Breast epithelium (tissue), 4 donors: ENCODE results near the gene MARCHF4. TPM values are rescaled to one million over a fixed set of nuclear protein-coding genes. Genes with fewer than 3 reads are reported as not detected.

ENCODE experiments used
- DNase-seq, 2 donors: peaks; one replicate each; pipeline ENCODE4 v3.0.0-alpha.2; 2019; ENCODE audit warnings: low spot score in 2 of 2
- H3K27ac ChIP-seq, 2 donors: fragments of 200-600 bp; sonication (generic) in 1 of 2; one replicate each; pipeline ENCODE4 v1.5.1; 2016 to 2019; ENCODE audit warnings: mild to moderate bottlenecking in 1 of 2
- H3K27me3 ChIP-seq, 2 donors: fragments of 200-600 bp; sonication (generic) in 1 of 2; one replicate each; pipeline versions ENCODE4 v1.5.1 to v1.6.0; 2017 to 2019; ENCODE audit warnings: control low read depth in 1 of 2, mild to moderate bottlenecking in 1 of 2
- H3K36me3 ChIP-seq: fragments of 200-600 bp; one replicate; pipeline ENCODE4 v1.5.1; 2019
- H3K4me1 ChIP-seq, 2 donors: fragments of 200-600 bp; sonication (generic); one replicate each; pipeline ENCODE4 v1.5.1; 2016 to 2019; ENCODE audit warnings: control low read depth in 1 of 2
- H3K4me3 ChIP-seq, 3 donors: fragments of 200-600 bp; sonication (generic); 1 replicate in 2 of 3; 2 replicates in 1 of 3; pipeline ENCODE4 v1.5.1; 2016 to 2019; ENCODE audit warnings: mild to moderate bottlenecking in 3 of 3, moderate library complexity in 2 of 3
- H3K9me3 ChIP-seq, 2 donors: fragments of 200-600 bp; sonication (generic) in 1 of 2; one replicate each; pipeline ENCODE4 v1.5.1; 2016 to 2019; ENCODE audit warnings: control low read depth in 1 of 2
- POLR2A ChIP-seq: fragments of 450-650 bp; IDR thresholded peaks from one replicate; pipeline ENCODE4 v1.6.1; 2016; ENCODE audit warnings: antibody characterized with exemption, mild to moderate bottlenecking, moderate library complexity
- POLR2AphosphoS5 ChIP-seq, 3 donors: sonication (generic); formaldehyde crosslinking; IDR thresholded peaks; one replicate each; pipeline ENCODE4 v1.6.1; 2017; ENCODE audit warnings: antibody characterized with exemption in 3 of 3
- intact Hi-C: fragments of 100-400 bp; cut with DNase I; formaldehyde crosslinking; loops from one replicate; pipeline ENCODE4 v1.15.1; 2023; ENCODE audit warnings: low total_unique reads
- total RNA-seq, 3 donors: library from RNA; depleted of rRNA; stranded (reverse); fragments of >200 nt; gene quantifications; one replicate each; pipeline ENCODE4 v1.1.0, GENCODE V29; 2016
- TF ChIP-seq, protein P1 (sequence below), 3 donors: fragments of 450-650 bp; IDR thresholded peaks; one replicate each; pipeline ENCODE4 v1.5.1; 2016 to 2017; ENCODE audit warnings: antibody characterized with exemption in 3 of 3, mild to moderate bottlenecking in 3 of 3, moderate library complexity in 3 of 3

MARCHF4 gene
- total RNA-seq, 3 donors from 2014 or later = not detected

DNA sequence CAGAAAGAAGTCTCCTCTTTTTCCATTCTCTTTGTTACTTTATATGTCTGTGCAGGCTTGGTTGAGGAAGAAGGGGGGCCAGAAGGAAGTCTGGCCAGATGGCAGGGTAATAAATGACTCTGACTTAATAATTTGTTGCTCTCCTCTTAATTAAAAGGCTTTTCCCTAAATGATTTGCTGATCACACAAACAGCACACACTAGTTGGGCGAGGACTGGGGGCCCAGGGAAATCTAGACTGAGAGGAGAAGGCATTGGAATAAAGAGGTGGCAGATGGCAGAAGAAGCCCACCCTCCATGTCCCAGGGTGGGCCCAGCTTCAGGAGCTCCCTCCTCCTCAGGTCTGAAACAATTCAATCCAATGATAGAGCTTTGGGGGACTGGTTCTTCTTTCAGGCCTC, 27.3 kb upstream of the MARCHF4 start:
- intact Hi-C loops = loop anchor here (10.0 kb wide), 1 partner anchor 1915 kb away; no protein-coding TSS in a partner anchor

DNA sequence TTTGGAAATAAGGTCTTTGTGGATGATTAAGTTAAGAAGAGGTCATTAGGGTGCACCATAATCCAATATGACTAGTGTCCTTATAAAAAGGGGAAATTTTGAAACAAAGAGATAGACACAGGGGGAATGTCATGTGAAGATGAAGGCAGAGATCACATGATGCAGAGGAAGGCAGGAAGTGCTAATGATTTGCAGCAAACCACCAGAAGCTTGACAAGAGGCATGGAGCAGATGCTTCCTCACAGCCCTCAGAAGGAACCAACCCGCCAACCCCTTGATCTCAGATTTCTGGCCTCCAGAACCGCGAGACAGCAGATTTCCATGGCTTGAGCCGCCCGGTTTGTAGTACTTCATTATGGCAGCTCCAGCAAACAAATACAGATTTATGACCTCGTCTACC, 22.6 kb upstream of the MARCHF4 start:
- TF ChIP-seq, protein P1, sequence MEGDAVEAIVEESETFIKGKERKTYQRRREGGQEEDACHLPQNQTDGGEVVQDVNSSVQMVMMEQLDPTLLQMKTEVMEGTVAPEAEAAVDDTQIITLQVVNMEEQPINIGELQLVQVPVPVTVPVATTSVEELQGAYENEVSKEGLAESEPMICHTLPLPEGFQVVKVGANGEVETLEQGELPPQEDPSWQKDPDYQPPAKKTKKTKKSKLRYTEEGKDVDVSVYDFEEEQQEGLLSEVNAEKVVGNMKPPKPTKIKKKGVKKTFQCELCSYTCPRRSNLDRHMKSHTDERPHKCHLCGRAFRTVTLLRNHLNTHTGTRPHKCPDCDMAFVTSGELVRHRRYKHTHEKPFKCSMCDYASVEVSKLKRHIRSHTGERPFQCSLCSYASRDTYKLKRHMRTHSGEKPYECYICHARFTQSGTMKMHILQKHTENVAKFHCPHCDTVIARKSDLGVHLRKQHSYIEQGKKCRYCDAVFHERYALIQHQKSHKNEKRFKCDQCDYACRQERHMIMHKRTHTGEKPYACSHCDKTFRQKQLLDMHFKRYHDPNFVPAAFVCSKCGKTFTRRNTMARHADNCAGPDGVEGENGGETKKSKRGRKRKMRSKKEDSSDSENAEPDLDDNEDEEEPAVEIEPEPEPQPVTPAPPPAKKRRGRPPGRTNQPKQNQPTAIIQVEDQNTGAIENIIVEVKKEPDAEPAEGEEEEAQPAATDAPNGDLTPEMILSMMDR (IDR thresholded peaks at IDR 0.05) = no peak
- TF ChIP-seq POLR2A = no peak
- TF ChIP-seq POLR2AphosphoS5 (IDR thresholded peaks at IDR 0.05) = no peak
- DNase-seq = no peak
- intact Hi-C loops = no loop called here
- Histone ChIP-seq H3K36me3 (no peaks in the 10 kb centered on the region), H3K9me3 (no peaks in the 10 kb centered on the region), H3K4me3 (no peak overlapping the region), H3K27me3 (no peaks in the 10 kb centered on the region), H3K4me1 (no peaks in the 10 kb centered on the region), H3K27ac (no peak overlapping the region)

More for the DNA sequence above, 27.3 kb upstream of the MARCHF4 start:
- no peaks in the 10 kb centered on the region for H3K36me3 ChIP-seq
- H3K27ac ChIP-seq = no peak overlapping the region
- no peaks in the 10 kb centered on the region for H3K9me3 ChIP-seq
- TF ChIP-seq, protein P1 (IDR thresholded peaks at IDR 0.05) = no peak
- no peak for TF ChIP-seq POLR2A
- no peak for TF ChIP-seq POLR2AphosphoS5 (IDR thresholded peaks at IDR 0.05)
- no peaks in the 10 kb centered on the region for H3K4me1 ChIP-seq
- H3K4me3 ChIP-seq = no peak overlapping the region
- DNase-seq = no peak
- no peaks in the 10 kb centered on the region for H3K27me3 ChIP-seq

DNA sequence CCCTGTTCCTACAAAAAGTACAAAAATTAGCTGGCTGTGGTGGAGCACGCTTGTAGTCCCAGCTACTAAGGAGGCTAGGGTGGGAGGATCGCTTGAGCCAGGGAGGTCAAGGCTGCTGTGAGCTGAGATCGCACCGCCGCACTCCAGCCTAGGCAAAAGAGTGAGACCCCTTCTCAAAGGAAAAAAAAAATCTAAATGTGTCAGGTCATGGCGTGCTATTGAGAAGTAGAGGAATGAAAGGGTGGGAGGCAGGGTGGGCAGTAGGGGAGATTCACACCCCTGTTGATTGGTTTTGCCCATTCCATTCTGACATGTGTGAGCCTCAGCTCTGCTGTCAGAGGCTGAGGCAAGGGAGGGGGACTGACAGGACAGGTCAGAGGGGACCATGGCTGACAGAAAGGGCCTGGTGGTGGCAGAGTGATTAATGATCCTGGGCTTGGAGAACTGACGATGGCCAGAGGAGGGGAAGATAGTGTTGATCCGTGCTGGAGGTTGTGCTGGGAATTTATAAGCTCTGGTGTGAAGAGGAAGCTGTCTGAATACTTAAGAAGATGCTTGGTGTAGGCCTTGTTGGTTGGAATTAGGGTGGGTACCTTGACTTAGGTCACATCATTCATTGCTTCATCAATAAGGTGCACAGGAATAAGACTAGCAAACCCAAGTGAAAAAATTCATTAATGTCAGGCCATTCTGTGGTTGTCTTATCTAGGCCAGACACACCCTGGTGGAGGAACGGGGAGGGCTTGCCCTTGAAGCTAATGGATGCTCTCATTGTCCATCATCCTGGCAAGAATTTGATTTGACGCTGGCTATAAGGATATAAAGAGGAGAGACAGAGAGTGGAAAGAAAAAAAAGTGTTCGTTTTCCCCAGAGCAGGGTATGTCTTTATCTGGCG, 20.9 kb upstream of the MARCHF4 start:
- Histone ChIP-seq H3K4me3 (no peak overlapping the region), H3K27me3 (no peaks in the 10 kb centered on the region), H3K9me3 (no peaks in the 10 kb centered on the region), H3K4me1 (no peaks in the 10 kb centered on the region), H3K27ac (no peak overlapping the region), H3K36me3 (no peaks in the 10 kb centered on the region)
- no peak for DNase-seq
- TF ChIP-seq POLR2A (no peak), POLR2AphosphoS5 (IDR thresholded peaks at IDR 0.05) (no peak)
- TF ChIP-seq, protein P1 (IDR thresholded peaks at IDR 0.05) = no peak
- intact Hi-C loops = no loop called here

DNA sequence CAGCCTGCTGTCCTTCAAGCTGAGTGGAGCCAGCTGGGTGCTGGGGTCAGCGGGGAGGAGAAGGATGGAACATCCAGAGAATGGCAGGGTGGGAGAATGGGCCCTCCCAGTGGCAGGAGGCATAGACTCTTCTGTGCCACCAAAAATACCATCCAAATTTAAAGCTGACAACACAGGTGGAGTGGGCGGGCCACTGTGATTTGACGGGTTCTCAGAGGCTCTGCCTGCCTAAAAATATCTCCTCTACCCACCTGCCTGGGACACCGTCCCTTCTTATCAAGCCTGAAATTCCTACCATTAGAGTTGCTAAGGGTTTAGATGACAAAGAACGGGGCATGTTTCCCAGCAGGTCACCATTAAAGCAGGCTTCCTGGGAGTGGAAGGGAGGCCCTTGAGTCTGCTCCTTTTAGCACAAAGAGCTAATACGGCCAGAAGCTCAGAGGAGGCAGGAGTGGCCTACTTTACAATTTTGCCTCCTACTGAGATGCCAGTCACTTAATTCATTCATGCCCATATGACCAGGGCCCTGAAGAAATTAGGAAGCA, 19.8 kb upstream of the MARCHF4 start:
- no peak for DNase-seq
- H3K27me3 ChIP-seq = no peaks in the 10 kb centered on the region
- no peaks in the 10 kb centered on the region for H3K4me1 ChIP-seq
- no peaks in the 10 kb centered on the region for H3K36me3 ChIP-seq
- intact Hi-C loops = no loop called here
- TF ChIP-seq, protein P1 (IDR thresholded peaks at IDR 0.05) = no peak
- no peak for TF ChIP-seq POLR2A
- TF ChIP-seq POLR2AphosphoS5 (IDR thresholded peaks at IDR 0.05) = no peak
- H3K4me3 ChIP-seq = no peak overlapping the region
- peaks cover 0 to 3% of the 10 kb centered on the region in 2 donors for H3K9me3 ChIP-seq
- no peak overlapping the region for H3K27ac ChIP-seq

DNA sequence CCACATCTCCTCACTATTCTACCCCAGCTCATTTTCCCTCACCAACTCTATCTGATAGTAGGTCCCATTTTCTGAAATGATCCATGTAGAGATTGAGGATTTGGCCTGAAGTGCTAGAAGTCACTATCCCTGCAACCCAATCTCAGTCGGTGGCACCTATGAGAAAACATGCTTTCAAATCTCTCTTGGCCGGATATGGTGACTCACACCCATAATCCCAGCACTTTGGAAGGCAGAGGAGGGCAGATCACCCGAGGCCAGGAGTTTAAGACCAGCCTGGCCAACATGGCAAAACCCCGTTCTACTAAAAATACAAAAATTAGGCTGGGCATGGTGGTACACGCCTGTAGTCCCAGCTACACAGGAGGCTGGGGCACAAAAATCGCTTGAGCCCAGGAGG, 19.1 kb upstream of the MARCHF4 start:
- intact Hi-C loops = no loop called here
- no peak for DNase-seq
- H3K36me3 ChIP-seq = no peaks in the 10 kb centered on the region
- H3K4me3 ChIP-seq = no peak overlapping the region
- H3K9me3 ChIP-seq = peaks cover 0 to 3% of the 10 kb centered on the region in 2 donors
- H3K4me1 ChIP-seq = no peaks in the 10 kb centered on the region
- H3K27me3 ChIP-seq = no peaks in the 10 kb centered on the region
- no peak overlapping the region for H3K27ac ChIP-seq
- TF ChIP-seq POLR2A (no peak), POLR2AphosphoS5 (IDR thresholded peaks at IDR 0.05) (no peak)
- TF ChIP-seq, protein P1 (IDR thresholded peaks at IDR 0.05) = no peak
